ENCODE results near the gene NRXN3. TPM values are rescaled to one million over a fixed set of nuclear protein-coding genes. Genes with fewer than 3 reads are reported as not detected.

Gene NRXN3
- polyA plus RNA-seq, 3 donors, result 6.4 to 7.9 (median 6.9) TPM

DNA sequence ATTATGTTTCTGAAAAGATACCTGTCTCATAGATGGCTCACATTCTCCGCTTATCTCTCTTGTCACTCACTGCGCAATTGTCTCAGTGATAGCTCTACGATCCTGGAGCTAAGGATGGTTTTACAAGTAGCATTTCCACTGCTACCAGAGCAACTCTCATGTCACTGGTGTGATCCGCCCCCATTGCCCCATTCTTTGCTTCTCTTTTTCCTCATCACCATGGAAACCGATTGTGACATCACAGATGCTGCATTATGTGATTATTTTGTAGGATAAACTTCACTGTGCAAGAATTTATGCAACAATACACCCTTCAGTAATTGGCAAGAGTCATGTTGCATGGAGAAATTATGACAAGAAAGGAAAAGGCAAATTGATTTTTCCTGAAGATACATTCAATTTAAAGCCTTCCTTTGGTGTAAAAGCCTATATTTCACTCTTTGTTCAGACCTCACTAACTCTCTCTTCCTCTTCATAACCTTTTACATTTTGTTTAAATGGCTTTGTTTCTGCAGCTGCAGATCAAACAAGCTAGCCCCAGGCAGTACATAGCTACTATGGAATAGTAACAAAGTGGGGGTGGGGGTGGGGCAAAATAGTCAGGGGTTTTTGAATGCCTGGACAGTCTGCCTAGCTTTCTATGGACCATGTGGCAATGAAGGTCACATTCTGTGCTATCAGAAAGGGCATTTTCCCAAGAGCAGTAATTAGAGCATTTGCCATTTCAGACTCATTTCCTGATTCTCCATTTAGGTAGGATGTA, 539.8 kb downstream of the NRXN3 start:
- DNase-seq (ENCODE audit: extremely low read depth in 1 of 11, low read depth in 9 of 11, low spot score in 4 of 11), result no peak

DNA sequence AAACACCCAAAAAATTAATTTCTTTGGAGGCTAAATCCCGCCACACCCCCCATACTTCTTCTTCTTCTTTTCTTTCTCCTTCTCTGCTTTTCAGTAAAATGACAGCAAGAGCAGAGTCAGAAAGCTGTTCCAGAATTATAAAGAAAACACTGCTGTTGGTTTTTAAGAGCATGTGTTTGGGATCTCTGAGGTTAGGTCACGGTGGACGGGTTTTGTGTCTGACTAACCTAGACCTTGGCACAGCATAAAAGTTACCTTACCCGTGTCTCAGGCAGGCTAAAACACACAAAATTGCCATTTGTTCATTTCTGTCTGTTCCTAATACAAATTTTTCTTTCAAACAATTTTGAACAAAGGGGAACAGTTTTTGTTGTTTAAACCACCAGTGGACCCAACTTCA, 540.8 kb downstream of the NRXN3 start:
- no peak for DNase-seq (ENCODE audit: extremely low read depth in 1 of 11, low read depth in 9 of 11, low spot score in 4 of 11)

DNA sequence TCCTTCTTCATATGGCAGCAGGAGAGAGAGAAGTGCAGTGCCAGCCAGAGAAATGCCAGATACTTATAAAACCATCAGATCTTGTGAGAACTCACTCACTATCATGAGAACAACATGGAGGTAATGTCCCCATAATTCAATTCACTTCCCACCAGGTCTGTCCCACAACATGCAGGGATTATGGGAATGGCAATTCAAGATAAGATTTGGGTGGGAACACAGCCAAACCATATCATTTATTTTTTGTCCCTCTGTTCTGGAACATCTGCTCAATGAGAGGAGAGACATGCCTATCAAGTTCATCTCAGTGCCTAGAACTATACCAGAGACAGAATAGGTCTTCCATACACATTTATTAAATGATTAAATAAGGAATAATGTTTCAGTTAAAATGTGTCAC, 543.5 kb downstream of the NRXN3 start:
- no peak for DNase-seq (ENCODE audit: extremely low read depth in 1 of 11, low read depth in 9 of 11, low spot score in 4 of 11)

DNA sequence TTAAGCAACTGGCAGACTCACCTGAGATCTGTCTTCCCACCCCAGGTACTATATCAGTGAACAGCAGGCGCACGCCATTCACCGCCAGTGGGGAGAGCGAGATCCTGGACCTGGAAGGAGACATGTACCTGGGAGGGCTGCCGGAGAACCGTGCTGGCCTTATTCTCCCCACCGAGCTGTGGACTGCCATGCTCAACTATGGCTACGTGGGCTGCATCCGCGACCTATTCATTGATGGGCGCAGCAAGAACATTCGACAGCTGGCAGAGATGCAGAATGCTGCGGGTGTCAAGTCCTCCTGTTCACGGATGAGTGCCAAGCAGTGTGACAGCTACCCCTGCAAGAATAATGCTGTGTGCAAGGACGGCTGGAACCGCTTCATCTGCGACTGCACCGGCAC, 544.5 kb downstream of the NRXN3 start:
- DNase-seq (ENCODE audit: extremely low read depth in 1 of 11, low read depth in 9 of 11, low spot score in 4 of 11), result no peak

DNA sequence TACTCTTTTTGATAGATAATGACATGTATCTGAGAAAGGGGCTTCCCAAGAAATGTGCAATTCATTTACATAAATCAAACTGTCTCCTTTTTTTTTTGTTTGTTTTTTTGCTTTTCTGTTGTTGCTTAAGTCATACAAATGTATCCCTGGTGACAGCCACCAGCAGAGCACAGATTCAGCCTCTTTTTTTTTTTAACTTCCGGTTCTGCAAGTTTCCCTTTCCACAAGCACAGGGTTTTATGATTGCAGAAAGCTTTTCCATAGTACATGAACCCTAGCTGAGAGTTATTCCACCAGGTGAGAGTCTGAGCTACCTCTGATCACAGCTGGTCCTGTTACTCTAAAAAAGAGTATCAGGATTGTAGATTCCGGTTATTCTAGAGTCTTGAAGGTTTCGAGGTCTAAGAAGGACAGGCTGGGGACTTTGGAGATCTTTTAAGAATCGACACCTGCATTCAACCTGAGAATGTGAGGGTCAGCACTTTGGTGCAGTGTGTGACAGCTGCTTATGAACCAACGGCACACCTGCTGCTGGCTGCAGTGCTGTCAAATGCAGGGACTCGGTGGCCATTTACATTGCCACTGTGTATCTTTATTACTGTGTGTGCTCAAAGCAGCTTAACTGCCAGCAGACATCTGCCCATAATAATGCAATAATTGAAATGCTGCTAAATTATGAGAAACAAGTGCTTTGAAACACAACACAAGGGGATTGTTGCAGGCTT, 551.7 kb downstream of the NRXN3 start:
- DNase-seq (ENCODE audit: extremely low read depth in 1 of 11, low read depth in 9 of 11, low spot score in 4 of 11), result no peak

DNA sequence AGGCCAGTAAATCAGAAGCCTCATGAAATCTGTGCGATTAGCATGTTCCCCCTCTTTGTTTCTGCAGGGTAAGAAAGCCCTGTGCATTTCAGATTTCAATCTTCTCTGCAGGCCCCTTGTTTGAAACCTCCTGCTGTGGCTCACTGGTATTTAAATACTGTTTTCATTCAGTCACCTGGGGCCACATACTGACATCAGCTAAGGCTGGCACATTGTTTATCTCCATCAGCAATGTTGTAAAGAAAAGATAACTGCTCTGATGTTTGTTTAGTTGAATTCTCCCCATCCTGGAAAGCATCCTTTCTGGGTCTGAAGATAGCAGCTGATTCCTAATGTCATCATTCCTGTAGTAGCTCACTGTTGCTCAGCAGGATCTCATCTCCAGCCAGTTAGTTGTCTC, 554.9 kb downstream of the NRXN3 start:
- no peak for DNase-seq (ENCODE audit: extremely low read depth in 1 of 11, low read depth in 9 of 11, low spot score in 4 of 11)

DNA sequence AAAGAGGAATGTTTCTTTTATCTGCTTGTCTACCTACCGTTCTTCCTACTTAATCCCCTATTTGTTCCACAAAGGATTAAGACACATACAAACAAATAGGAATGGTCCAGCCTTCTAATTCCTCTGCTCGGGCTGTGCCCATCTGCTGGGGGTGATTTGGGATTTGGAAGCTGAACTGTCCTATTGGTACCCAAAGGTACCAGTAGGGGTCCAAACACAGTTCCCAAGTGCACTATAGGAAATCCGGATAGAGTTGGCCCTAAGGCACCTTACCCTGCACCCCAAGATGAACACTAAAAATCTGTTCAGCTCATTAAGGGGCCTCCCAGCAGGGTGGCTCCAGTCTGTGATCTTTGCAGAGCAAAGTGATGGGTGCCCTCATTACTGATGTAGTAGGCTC, 566.9 kb downstream of the NRXN3 start:
- no peak for DNase-seq (ENCODE audit: extremely low read depth in 1 of 11, low read depth in 9 of 11, low spot score in 4 of 11)

DNA sequence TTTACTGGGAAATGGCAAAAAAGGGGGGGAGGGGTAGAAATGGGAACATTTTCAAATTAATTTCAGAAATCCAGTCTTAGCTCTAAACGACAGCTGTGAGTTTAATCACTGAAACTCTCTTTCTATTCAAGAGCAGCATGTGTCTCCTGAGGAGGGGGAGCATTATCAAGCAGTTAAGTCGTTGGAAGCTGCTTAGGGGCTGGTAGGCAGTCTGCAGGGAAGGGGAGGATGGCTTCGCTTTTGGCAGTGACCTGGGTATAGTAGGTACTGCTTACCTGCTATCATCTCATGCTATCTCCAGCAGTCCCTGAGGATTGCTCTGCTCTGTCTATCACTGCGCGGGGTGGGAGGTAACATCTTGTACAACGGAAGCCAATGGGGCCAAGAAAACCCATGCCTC, 567.4 kb downstream of the NRXN3 start:
- DNase-seq (ENCODE audit: extremely low read depth in 1 of 11, low read depth in 9 of 11, low spot score in 4 of 11), result no peak

DNA sequence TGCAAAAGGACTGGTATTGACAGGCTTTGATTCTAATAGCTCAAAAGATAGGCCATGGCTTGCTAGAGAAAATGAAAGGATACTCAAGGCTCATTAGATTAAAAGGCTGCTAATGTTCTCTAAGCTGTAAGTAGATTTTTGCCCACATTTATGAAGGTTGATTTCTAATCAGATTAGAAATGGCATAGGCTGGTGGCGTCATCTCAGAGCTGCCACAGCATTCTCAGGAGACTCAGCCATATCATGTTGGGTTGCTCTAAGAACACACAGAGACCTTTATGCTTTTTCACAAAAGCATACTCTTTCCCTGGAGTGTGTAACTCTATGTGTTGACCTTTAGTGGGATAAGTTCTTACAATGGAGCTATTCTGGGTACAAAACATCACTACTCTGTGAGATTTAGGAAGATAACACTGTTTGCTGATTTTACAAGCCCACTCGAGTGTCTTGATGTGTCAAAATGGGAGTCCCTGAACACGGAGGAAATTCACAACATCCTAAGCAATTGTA, 576.0 kb downstream of the NRXN3 start:
- DNase-seq (ENCODE audit: extremely low read depth in 1 of 11, low read depth in 9 of 11, low spot score in 4 of 11), result no peak

DNA sequence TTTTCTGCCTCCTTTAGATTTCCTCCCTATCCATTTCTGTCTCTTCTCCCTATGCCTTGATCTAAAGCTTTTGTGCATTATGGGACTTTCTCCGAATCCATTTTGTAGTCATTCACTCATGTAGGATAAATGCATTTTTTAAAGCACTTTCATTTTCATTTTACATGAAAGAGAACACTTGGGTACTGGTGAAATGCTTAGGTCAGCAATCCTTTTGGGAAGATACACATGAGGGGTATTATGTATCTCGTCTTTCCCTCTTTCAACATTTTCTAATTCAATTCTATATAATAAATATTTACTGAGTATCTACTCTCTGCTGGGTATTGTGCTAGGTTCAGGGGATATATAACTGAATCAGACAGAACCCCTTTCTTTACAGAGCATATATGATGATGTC, 577.6 kb downstream of the NRXN3 start:
- DNase-seq (ENCODE audit: extremely low read depth in 1 of 11, low read depth in 9 of 11, low spot score in 4 of 11), result no peak

DNA sequence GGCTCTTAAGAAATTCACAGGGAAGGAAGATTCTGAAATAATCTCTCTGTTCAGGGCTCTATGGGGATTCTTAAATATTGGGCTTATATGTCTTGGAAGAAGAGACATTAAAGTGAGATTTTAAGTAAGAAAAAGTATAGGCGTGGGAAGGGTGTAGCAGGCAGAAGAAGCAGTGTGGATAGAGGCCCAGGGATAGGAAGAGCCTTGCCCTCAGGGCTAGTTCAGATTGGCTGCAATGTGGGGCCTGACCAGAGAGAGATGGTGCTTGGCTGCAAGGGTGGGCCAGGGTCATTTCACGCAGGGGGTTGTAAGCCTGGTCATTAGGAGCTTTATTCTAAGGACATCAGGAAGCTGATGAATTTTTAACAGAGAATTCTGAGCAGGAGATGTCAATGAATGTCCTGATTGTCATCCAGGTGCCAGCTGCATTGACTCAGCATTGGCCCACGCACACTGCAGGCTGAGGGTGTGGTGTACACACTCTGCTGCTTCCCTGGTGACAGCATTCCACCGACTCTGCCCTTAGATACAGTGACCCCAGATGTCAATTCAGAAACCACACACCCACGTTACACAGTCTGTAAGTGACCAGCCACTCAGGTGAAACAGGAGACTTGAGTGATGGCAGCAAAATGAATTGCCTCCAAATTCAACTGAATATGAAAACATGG, 582.5 kb downstream of the NRXN3 start:
- DNase-seq (ENCODE audit: extremely low read depth in 1 of 11, low read depth in 9 of 11, low spot score in 4 of 11), result peak in 2 of 11 donors; percentile 7

DNA sequence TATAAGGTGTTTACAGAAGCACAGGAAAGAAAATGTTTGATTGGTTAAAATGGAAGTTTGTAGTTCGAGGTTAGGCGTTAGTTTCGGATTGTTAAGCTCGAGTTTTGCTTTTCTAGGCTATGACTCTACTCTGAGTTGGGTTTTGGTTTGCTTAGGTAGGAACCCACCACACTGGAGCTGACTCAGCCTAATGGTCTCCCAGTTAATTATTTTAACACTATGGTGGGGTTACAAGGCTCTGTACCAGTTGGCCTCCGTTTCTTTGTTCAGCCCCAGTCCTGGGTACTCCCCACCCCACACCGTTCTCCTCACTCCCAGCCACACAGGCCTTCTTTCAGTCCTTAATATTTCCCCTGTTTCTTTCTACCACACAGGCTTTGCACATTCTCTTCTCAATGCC, 583.9 kb downstream of the NRXN3 start:
- DNase-seq (ENCODE audit: extremely low read depth in 1 of 11, low read depth in 9 of 11, low spot score in 4 of 11), result no peak

DNA sequence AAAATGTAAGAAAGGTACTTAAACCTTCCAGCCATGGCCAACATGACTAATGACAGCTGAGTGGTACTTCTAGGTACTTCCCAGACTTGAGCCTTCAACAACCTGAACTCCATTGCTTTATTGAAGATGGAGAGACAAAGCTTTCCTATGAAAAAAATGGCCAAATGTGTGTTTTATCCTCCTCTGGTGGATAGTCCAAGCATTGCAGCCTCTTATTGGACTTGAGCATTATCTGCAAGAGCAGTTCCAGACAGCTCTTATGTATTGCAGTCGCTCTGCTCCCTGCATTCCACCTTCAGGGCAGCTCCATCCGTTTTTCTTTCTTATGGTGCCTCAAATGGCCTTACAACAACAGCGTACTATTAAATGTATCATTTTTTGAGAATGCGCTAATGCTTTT, 588.2 kb downstream of the NRXN3 start:
- DNase-seq (ENCODE audit: extremely low read depth in 1 of 11, low read depth in 9 of 11, low spot score in 4 of 11), result peak in 8 of 11 donors; percentile 1 to 19 (median 6)

DNA sequence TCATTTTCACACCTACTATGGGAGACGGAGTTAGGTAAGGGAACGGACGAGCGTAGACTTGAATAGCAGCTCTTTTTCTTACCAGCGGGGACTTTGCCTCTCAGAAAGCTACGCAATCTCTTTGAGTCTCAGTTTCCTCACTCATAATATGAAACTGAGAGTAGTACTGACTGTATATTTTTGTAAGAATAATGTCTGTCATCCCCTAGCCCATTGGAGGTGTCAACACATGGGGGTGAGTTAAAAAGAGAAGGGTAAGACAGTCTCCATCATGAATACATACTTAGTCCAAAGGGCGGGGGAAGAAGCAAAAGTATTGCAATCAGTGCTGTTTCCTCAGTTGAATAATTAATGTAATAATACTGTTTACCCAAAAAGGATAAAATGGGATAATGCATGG, 592.2 kb downstream of the NRXN3 start:
- DNase-seq (ENCODE audit: extremely low read depth in 1 of 11, low read depth in 9 of 11, low spot score in 4 of 11), result no peak

DNA sequence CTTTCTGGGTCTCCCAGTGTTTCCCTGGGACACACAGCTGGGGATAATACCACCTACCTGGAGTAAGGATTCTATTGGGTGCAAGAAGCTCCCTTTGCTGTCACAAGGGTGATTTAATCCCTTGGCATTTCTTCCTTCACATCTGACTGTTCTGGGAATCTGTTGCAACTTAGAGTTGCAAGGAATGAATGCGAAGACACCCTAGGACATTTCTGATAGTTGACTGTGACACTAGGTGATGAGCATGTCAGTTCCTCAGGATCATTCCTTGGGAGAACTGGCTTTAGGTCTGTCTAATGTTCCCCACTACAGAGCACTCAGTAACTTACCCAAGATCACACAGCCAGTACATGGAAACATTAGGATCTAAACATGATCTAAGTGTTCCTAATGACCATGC, 593.6 kb downstream of the NRXN3 start:
- no peak for DNase-seq (ENCODE audit: extremely low read depth in 1 of 11, low read depth in 9 of 11, low spot score in 4 of 11)

DNA sequence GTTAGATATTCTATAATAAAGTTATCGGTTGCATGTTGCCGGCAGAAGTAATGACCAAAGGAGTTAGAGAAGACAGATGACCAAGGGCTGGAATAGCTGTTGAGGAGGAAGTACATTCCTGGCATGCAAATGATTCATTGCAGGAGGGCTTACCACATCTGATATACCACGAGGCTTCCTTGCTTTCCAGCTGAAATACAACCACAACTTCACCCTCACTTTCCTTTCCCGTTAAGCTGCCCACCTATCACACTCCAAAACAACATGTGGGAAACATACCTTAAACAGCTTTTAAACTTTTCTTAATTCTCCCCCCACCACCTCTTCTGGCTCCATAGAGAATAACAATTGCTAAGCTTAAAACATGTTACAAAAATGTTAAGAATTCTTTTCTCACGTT, 594.1 kb downstream of the NRXN3 start:
- DNase-seq (ENCODE audit: extremely low read depth in 1 of 11, low read depth in 9 of 11, low spot score in 4 of 11), result no peak

DNA sequence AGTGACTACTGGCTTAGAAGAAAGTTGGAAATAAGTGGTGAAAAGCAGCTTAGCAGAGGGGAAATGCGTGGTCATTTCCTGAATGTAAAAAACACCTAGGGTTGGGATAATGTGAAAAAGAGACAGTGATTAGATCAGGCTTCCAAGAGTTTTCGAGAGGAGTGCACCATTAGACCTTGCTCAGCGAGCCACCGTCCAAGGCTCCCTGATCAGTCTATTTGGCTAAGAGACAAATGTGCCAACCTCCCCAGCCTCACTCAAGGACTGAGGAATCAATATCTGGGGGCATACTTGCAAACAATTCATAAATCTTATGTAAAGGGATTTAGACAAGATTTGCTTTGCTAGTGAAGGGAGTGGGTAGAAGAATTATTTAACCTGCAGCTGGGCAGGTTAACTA, 594.5 kb downstream of the NRXN3 start:
- DNase-seq (ENCODE audit: extremely low read depth in 1 of 11, low read depth in 9 of 11, low spot score in 4 of 11), result no peak

DNA sequence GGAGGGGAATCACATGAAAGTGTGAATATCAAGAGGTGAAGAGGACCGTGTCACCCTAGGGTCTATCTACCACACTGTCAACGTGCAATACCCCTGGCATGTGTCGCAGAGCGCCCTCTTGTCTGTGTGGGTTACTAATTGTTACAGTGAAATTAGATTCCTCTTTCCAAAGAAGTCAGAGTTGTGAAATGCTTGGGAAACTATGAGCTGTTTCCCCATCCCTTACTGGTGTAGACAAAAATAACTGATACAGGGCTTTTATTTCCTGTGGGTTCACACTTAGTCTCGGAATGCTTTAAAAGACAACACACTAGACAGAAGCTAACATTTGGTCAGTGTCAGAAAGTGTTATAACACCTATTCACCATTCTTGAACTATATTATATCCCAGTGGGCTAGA, 597.3 kb downstream of the NRXN3 start:
- DNase-seq (ENCODE audit: extremely low read depth in 1 of 11, low read depth in 9 of 11, low spot score in 4 of 11), result no peak

DNA sequence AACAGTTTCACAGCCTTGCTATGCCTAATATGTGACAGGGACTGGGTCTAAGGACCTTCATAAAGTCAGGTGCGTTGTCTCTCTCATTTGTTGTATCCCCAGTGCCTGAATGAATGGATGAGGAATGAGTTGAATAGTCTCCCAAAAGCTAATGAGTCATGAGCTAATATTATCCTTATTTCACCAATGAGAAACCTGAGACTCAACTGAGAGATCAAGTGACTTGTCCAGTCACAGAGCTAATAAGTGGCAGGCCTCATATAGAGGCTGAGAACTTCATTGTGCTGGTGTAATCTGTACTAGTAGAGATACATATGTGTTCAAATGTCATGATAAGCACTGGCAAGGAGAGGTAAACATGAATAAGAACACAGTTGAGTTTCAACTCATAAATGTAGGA, 612.4 kb downstream of the NRXN3 start:
- DNase-seq (ENCODE audit: extremely low read depth in 1 of 11, low read depth in 9 of 11, low spot score in 4 of 11), result no peak

DNA sequence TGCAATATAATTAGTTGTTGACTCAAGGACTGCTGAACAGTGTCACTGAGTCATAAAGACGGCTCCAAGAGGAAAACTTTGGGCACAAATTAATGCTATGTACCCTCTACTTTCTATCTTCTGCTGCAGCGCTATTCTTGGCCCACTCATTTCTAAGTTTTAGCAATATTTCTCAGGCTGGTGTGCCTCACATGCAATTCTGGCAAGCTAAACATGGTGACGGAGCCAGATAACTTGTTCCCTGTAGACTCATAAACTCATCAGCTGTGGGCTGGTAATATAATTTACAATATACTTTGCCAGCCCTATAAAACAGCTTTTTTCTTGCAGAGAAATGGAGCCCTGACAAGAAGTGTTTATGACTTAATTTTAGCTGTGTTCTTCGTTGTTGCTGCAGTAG, 615.1 kb downstream of the NRXN3 start:
- no peak for DNase-seq (ENCODE audit: extremely low read depth in 1 of 11, low read depth in 9 of 11, low spot score in 4 of 11)
